ENCODE data around the gene MSANTD2.

GRCh38 chr11:124724979-124725718 lies 75.1 kb downstream of the MSANTD2 start:
- TF ChIP-seq POLR2A (IDR thresholded peaks at IDR 0.05): no peak
- no peak for TF ChIP-seq CTCF (IDR thresholded peaks at IDR 0.05)
